ENCODE results near the gene HRG.

DNA sequence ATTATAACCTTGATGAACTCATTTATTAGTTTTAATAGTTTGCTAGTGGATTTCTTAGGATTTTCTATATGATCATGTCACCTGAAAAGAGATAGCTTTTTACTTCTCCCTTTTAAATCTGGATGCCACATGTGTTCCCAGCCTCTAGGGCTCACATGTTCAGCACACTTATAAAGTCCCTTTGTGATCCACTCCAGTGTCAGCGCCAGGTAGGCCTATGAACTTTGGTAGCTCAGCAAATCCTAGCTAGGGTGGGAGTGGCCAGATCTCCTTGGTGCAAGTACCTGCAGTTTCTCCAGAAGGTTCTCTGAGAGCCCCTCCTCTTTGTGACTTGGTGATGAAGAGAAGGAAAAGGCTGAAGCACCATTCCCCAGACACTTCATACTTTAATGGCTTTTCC, 17.0 kb upstream of the HRG start:
- TF ChIP-seq, protein P1, sequence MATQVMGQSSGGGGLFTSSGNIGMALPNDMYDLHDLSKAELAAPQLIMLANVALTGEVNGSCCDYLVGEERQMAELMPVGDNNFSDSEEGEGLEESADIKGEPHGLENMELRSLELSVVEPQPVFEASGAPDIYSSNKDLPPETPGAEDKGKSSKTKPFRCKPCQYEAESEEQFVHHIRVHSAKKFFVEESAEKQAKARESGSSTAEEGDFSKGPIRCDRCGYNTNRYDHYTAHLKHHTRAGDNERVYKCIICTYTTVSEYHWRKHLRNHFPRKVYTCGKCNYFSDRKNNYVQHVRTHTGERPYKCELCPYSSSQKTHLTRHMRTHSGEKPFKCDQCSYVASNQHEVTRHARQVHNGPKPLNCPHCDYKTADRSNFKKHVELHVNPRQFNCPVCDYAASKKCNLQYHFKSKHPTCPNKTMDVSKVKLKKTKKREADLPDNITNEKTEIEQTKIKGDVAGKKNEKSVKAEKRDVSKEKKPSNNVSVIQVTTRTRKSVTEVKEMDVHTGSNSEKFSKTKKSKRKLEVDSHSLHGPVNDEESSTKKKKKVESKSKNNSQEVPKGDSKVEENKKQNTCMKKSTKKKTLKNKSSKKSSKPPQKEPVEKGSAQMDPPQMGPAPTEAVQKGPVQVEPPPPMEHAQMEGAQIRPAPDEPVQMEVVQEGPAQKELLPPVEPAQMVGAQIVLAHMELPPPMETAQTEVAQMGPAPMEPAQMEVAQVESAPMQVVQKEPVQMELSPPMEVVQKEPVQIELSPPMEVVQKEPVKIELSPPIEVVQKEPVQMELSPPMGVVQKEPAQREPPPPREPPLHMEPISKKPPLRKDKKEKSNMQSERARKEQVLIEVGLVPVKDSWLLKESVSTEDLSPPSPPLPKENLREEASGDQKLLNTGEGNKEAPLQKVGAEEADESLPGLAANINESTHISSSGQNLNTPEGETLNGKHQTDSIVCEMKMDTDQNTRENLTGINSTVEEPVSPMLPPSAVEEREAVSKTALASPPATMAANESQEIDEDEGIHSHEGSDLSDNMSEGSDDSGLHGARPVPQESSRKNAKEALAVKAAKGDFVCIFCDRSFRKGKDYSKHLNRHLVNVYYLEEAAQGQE (IDR thresholded peaks at IDR 0.05; ENCODE audit: insufficient read depth in 1 of 2, low read depth in 2 of 2, low read length in 1 of 2): no peak
- TF ChIP-seq POLR2AphosphoS5 (IDR thresholded peaks at IDR 0.05; ENCODE audit: low read depth, low read length): no peak

All from Panc1 (cell line).